SK-N-SH (cell line): ENCODE data around the gene SEMA4B. TPM values are rescaled to one million over a fixed set of nuclear protein-coding genes. Genes with fewer than 3 reads are reported as not detected.

ENCODE experiments used
- CTCF ChIA-PET: fragments of 300-600, 350-600 bp; formaldehyde crosslinking; extraction: SDS; loops from one replicate; lab custom pipeline; 2021; lab: Yijun Ruan, JAX
- POLR2A ChIA-PET: fragments of 350-600 bp; sonication (Branson Sonifier 250); formaldehyde crosslinking; extraction: SDS; loops from one replicate; lab custom pipeline; 2020; ENCODE audit warnings: antibody characterized with exemption, inconsistent platforms; lab: Yijun Ruan, JAX
- DNase-seq: peaks from one replicate; pipeline ENCODE4 v3.0.0; 2012
- H2AFZ ChIP-seq: fragments of 200-600 bp; sonication (generic); 2 replicates; pipeline ENCODE4 v1.8.1; 2016; ENCODE audit warnings: antibody characterized with exemption, mild to moderate bottlenecking, low read depth
- H3F3A ChIP-seq: fragments of 200-600 bp; sonication (generic); replicated peaks from 2 replicates; pipeline ENCODE3; 2016; ENCODE audit warnings: antibody characterized with exemption, mild to moderate bottlenecking; ENCODE audit not compliant: insufficient read depth
- H3K27ac ChIP-seq, 2 experiments: fragments of 200-500 bp in 1 of 2; fragments of 200-600 bp in 1 of 2; sonication (Bioruptor generic) in 1 of 2; sonication (generic), shearing (Covaris generic) in 1 of 2; 2 replicates each; pipeline versions ENCODE4 v1.5.1 to v1.6.1; 2014 to 2016; ENCODE audit warnings: low read depth in 2 of 2, inconsistent platforms in 1 of 2, low read length in 1 of 2, mild to moderate bottlenecking in 1 of 2, mixed read lengths in 1 of 2
- H3K27me3 ChIP-seq: fragments of 200-600 bp; sonication (generic), shearing (Covaris generic); 2 replicates; pipeline ENCODE4 v1.6.1; 2016; ENCODE audit warnings: mixed run types; ENCODE audit not compliant: insufficient read depth
- H3K36me3 ChIP-seq, 2 experiments: fragments of 200-500 bp in 1 of 2; fragments of 200-600 bp in 1 of 2; sonication (Bioruptor generic) in 1 of 2; sonication (generic) in 1 of 2; replicated peaks in 1 of 2; 2 replicates each; pipeline versions ENCODE3 to v1.5.1; 2014 to 2016; ENCODE audit warnings: low read length in 1 of 2, mild to moderate bottlenecking in 1 of 2; ENCODE audit not compliant: insufficient read depth in 2 of 2, control insufficient read depth in 1 of 2
- H3K4me1 ChIP-seq, 2 experiments: fragments of 200-500 bp in 1 of 2; fragments of 200-600 bp in 1 of 2; sonication (Bioruptor generic) in 1 of 2; sonication (generic), shearing (Covaris generic) in 1 of 2; 2 replicates each; pipeline versions ENCODE4 v1.5.1 to v1.6.1; 2014 to 2016; ENCODE audit warnings: low read depth in 1 of 2, low read length in 1 of 2, mixed run types in 1 of 2; ENCODE audit not compliant: insufficient read depth in 2 of 2, control insufficient read depth in 1 of 2
- H3K4me2 ChIP-seq: fragments of 200-600 bp; sonication (generic), shearing (Covaris generic); 2 replicates; pipeline ENCODE4 v1.6.1; 2017; ENCODE audit warnings: mixed run types
- H3K4me3 ChIP-seq, 2 experiments: fragments of 200-500 bp in 1 of 2; fragments of 200-600 bp in 1 of 2; sonication (Bioruptor generic) in 1 of 2; sonication (generic), shearing (Covaris generic) in 1 of 2; 2 replicates each; pipeline versions ENCODE4 v1.5.1 to v1.8.1; 2014 to 2016; ENCODE audit warnings: low read depth in 2 of 2, inconsistent platforms in 1 of 2, low read length in 1 of 2, mild to moderate bottlenecking in 1 of 2, mixed read lengths in 1 of 2, moderate library complexity in 1 of 2
- H3K79me2 ChIP-seq: fragments of 200-600 bp; sonication (generic); 2 replicates; pipeline ENCODE4 v1.8.1; 2017; ENCODE audit warnings: mild to moderate bottlenecking; ENCODE audit not compliant: insufficient read depth
- H3K9ac ChIP-seq: fragments of 200-600 bp; sonication (generic); 2 replicates; pipeline ENCODE4 v1.6.1; 2017; ENCODE audit warnings: mixed run types
- H3K9me2 ChIP-seq: fragments of 200-600 bp; sonication (generic); 2 replicates; pipeline ENCODE4 v1.6.1; 2017; ENCODE audit warnings: mixed run types
- H3K9me3 ChIP-seq: fragments of 200-600 bp; sonication (generic); 2 replicates; pipeline ENCODE4 v1.6.1; 2017; ENCODE audit warnings: mixed run types, mild to moderate bottlenecking, moderate library complexity
- H4K20me1 ChIP-seq: fragments of 200-600 bp; sonication (generic); 2 replicates; pipeline ENCODE4 v1.6.1; 2017; ENCODE audit warnings: mild to moderate bottlenecking, mixed run types; ENCODE audit not compliant: insufficient read depth
- CTCF ChIP-seq: fragments of 200-600 bp; sonication (generic); IDR thresholded peaks from 2 replicates; pipeline ENCODE4 v1.6.1; 2017; ENCODE audit warnings: antibody characterized with exemption, mild to moderate bottlenecking, moderate library complexity
- EP300 ChIP-seq, 2 experiments: IDR thresholded peaks; 2 replicates each; pipeline versions ENCODE4 v1.4.0 to v1.6.1; 2012; ENCODE audit warnings: borderline replicate concordance in 1 of 2, low read depth in 1 of 2, low read length in 1 of 2
- FOXJ3 ChIP-seq: sonication (generic); formaldehyde crosslinking; IDR thresholded peaks from 2 replicates; pipeline ENCODE4 v1.5.1; 2020; ENCODE audit warnings: mild to moderate bottlenecking, missing genetic modification reagents
- GATA2 ChIP-seq: sonication (generic); formaldehyde crosslinking; IDR thresholded peaks from 2 replicates; pipeline ENCODE4 v1.5.0; 2020; ENCODE audit warnings: mild to moderate bottlenecking, missing genetic modification reagents
- JUND ChIP-seq: IDR thresholded peaks from 2 replicates; pipeline ENCODE4 v1.4.0; 2012
- MAX ChIP-seq: IDR thresholded peaks from 2 replicates; pipeline ENCODE4 v1.4.0; 2012; ENCODE audit warnings: low read depth
- MXI1 ChIP-seq: IDR thresholded peaks from 2 replicates; pipeline ENCODE4 v1.6.1; 2012; ENCODE audit warnings: mild to moderate bottlenecking, low read depth, low read length, improper control_type of control experiment
- NRF1 ChIP-seq: IDR thresholded peaks from 2 replicates; pipeline ENCODE4 v1.6.1; 2012; ENCODE audit warnings: low read depth, mild to moderate bottlenecking, low read length
- POLR2AphosphoS5 ChIP-seq: IDR thresholded peaks from 2 replicates; pipeline ENCODE4 v1.6.1; 2012; ENCODE audit warnings: low read depth, low read length
- RFX5 ChIP-seq: IDR thresholded peaks from 2 replicates; pipeline ENCODE4 v1.6.1; 2012; ENCODE audit warnings: mild to moderate bottlenecking, improper control_type of control experiment, low read length
- RXRA ChIP-seq: IDR thresholded peaks from 2 replicates; pipeline ENCODE4 v1.4.0; 2012; ENCODE audit warnings: low read depth, mild to moderate bottlenecking, borderline replicate concordance
- SIN3A ChIP-seq: IDR thresholded peaks from 2 replicates; pipeline ENCODE4 v1.6.1; 2012; ENCODE audit warnings: low read depth, mild to moderate bottlenecking, low read length, moderate library complexity, borderline replicate concordance
- SMC3 ChIP-seq: IDR thresholded peaks from 2 replicates; pipeline ENCODE4 v1.6.1; 2012; ENCODE audit warnings: low read depth, low read length, improper control_type of control experiment
- TAF1 ChIP-seq: IDR thresholded peaks from 2 replicates; pipeline ENCODE4 v1.6.1; 2012; ENCODE audit warnings: low read depth, mild to moderate bottlenecking, low read length, moderate library complexity, borderline replicate concordance
- WGBS: methylation state at CpG from one replicate; pipeline ENCODE4 v1.1.6; 2017; ENCODE audit warnings: low lambda C conversion rate; 5-methylcytosine and 5-hydroxymethylcytosine counted together
- polyA plus RNA-seq, 3 experiments: library from polyadenylated mRNA; depleted of rRNA; stranded (reverse); fragments of >200 nt; gene quantifications; 2 replicates each; pipeline ENCODE4 v1.2.3, GENCODE V29; 2012
- TF ChIP-seq, protein P1 (sequence below): fragments of 150-350 bp; IDR thresholded peaks from 2 replicates; pipeline ENCODE4 v1.6.1; 2017; ENCODE audit warnings: antibody characterized with exemption, low read length, low read depth, borderline replicate concordance
- TF ChIP-seq, protein P2 (sequence below): IDR thresholded peaks from 2 replicates; pipeline ENCODE4; 2012
- TF ChIP-seq, protein P3 (sequence below): IDR thresholded peaks from 2 replicates; pipeline ENCODE4 v1.6.1; 2012; ENCODE audit warnings: mild to moderate bottlenecking, low read depth, low read length, moderate library complexity

The SEMA4B gene
- polyA plus RNA-seq, 1 of the 3 experiments (the other 2 are of a cell fraction) = 38.9 TPM

DNA sequence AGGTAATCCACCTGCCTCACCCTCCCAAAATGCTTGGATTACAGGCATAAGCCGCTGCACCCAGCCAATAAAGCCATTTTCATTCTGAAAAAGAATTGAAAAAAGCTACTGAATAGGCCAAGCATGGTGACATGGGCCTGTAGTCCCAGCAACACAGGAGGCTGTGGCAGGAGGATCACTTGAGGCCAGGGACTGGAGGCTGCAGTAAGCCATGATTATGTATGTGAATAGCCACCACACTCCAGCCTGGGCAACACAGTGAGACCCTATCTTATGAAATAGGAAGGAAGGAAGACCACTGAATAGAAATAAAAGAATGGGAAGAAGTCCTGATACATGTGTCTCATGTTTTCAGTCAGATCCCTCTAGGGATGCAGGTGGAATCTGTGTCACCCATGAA, 36.0 kb upstream of the SEMA4B start:
- WGBS = 100% methylated on average over 1 of the region's 1 CpG
- Histone ChIP-seq H3K4me1 (peaks cover 9 to 10% of the 10 kb centered on the region in 2 experiments; a peak in 2 of 4 replicates), H3K36me3 (no peaks in the 10 kb centered on the region), H3K4me3 (no peak overlapping the region), H3K9me2 (no peaks in the 10 kb centered on the region), H3F3A (peaks cover 23% of the 10 kb centered on the region), H3K4me2 (peak overlapping the region; percentile 46), H3K27ac (peak overlapping the region; percentile 53 to 82), H3K79me2 (no peaks in the 10 kb centered on the region), H3K27me3 (no peaks in the 10 kb centered on the region), H4K20me1 (peaks cover 3% of the 10 kb centered on the region; the same call in 1 of the 2 replicates), H3K9me3 (no peaks in the 10 kb centered on the region), H3K9ac (peak overlapping the region; percentile 39; the same call in 1 of the 2 replicates), H2AFZ (no peak overlapping the region)
- DNase-seq = no peak
- POLR2A ChIA-PET = interaction anchor here (0.6 to 1.5 kb wide), 2 partner anchors 19 to 36 kb away, joined by 3 to 5 read pairs; partner anchors contain the start of gene SEMA4B
- CTCF ChIA-PET = interaction anchor here (1.0 to 2.0 kb wide), 2 partner anchors 8 to 56 kb away, joined by 3 to 6 read pairs; no protein-coding TSS in a partner anchor
- TF ChIP-seq RXRA = no peak
- TF ChIP-seq EP300 (IDR thresholded peaks at IDR 0.05; ENCODE audit: borderline replicate concordance in 1 of 2, low read depth in 1 of 2, low read length in 1 of 2) = no peak
- TF ChIP-seq, protein P1, sequence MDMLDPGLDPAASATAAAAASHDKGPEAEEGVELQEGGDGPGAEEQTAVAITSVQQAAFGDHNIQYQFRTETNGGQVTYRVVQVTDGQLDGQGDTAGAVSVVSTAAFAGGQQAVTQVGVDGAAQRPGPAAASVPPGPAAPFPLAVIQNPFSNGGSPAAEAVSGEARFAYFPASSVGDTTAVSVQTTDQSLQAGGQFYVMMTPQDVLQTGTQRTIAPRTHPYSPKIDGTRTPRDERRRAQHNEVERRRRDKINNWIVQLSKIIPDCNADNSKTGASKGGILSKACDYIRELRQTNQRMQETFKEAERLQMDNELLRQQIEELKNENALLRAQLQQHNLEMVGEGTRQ = no peak
- TF ChIP-seq SIN3A = no peak
- no peak for TF ChIP-seq CTCF
- TF ChIP-seq MXI1 = no peak
- TF ChIP-seq TAF1 = no peak
- TF ChIP-seq, protein P2, sequence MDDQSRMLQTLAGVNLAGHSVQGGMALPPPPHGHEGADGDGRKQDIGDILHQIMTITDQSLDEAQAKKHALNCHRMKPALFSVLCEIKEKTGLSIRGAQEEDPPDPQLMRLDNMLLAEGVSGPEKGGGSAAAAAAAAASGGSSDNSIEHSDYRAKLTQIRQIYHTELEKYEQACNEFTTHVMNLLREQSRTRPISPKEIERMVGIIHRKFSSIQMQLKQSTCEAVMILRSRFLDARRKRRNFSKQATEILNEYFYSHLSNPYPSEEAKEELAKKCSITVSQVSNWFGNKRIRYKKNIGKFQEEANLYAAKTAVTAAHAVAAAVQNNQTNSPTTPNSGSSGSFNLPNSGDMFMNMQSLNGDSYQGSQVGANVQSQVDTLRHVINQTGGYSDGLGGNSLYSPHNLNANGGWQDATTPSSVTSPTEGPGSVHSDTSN = no peak
- TF ChIP-seq FOXJ3 = no peak
- TF ChIP-seq SMC3 = no peak
- TF ChIP-seq RFX5 = no peak
- no peak for TF ChIP-seq MAX
- TF ChIP-seq GATA2 (CRISPR knock-in tag) = no peak
- no peak for TF ChIP-seq JUND
- no peak for TF ChIP-seq POLR2AphosphoS5
- TF ChIP-seq NRF1 = no peak
- TF ChIP-seq, protein P3, sequence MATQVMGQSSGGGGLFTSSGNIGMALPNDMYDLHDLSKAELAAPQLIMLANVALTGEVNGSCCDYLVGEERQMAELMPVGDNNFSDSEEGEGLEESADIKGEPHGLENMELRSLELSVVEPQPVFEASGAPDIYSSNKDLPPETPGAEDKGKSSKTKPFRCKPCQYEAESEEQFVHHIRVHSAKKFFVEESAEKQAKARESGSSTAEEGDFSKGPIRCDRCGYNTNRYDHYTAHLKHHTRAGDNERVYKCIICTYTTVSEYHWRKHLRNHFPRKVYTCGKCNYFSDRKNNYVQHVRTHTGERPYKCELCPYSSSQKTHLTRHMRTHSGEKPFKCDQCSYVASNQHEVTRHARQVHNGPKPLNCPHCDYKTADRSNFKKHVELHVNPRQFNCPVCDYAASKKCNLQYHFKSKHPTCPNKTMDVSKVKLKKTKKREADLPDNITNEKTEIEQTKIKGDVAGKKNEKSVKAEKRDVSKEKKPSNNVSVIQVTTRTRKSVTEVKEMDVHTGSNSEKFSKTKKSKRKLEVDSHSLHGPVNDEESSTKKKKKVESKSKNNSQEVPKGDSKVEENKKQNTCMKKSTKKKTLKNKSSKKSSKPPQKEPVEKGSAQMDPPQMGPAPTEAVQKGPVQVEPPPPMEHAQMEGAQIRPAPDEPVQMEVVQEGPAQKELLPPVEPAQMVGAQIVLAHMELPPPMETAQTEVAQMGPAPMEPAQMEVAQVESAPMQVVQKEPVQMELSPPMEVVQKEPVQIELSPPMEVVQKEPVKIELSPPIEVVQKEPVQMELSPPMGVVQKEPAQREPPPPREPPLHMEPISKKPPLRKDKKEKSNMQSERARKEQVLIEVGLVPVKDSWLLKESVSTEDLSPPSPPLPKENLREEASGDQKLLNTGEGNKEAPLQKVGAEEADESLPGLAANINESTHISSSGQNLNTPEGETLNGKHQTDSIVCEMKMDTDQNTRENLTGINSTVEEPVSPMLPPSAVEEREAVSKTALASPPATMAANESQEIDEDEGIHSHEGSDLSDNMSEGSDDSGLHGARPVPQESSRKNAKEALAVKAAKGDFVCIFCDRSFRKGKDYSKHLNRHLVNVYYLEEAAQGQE = no peak
